Fibroblast of skin of back (primary cell): ENCODE results near the gene PPP1R12C. TPM values are rescaled to one million over a fixed set of nuclear protein-coding genes. Genes with fewer than 3 reads are reported as not detected.
A peak's percentile ranks its signal among the peaks of the same experiment; 100 is the strongest.
"Not testable (repeated sequence)": the region's sequence is repeated elsewhere in the genome, so short reads cannot be mapped to it uniquely, and the experiment has no call there.

ENCODE experiments used
- DNase-seq: peaks from one replicate; pipeline ENCODE4 v3.0.0-alpha.2; 2013
- polyA plus RNA-seq, 2 experiments: library from polyadenylated mRNA; unstranded; fragments of 120-200 nt; gene quantifications; one replicate each; pipeline ENCODE4 v1.2.1, GENCODE V29; 2013; ENCODE audit not compliant: insufficient read length in 2 of 2

PPP1R12C gene
- 105 TPM for polyA plus RNA-seq (2013, experiment 1 of 2; ENCODE audit: insufficient read length)
- 101 TPM for polyA plus RNA-seq (2013, experiment 2 of 2; ENCODE audit: insufficient read length)

DNA sequence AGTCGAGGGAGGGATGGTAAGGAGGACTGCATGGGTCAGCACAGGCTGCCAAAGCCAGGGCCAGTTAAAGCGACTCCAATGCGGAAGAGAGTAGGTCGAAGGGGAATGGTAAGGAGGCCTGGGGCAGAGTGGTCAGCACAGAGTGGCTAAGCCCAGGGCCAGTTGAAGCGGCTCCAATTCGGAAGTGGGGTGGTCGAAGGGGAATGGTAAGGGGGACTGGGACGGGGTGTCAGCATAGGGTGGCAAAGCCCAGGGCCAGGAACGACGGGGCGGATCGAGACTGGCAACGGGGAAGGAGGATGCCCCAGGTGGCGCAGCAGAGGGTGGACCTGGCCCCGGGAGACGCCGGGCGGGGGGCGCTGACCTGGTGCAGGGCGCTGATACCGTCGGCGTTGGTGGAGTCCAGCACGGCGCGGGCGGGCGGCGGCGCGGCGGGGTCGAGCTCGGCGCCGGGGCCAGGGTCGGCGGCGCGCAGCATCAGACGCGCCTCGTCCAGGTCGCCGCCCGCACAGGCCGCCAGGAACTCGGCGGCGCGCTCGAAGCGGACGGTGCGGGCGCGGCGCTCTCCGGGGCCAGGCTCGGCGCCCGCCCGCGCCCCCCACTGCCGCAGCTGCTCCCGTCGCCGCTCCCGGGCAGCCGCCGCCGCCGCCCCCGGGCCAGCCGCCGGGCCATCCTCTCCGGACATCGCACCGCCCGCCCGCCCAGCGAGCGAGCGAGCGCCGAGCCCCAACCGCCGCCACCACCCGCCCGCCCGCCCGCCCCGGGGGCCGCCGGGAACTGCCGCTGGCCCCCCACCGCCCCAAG is at the start of gene PPP1R12C:
PPP1R12C (minus strand) TSS at position 779 of the 804 bp plus-strand sequence; CDS start at position 685, 94 bp downstream.
- no peak for DNase-seq

DNA sequence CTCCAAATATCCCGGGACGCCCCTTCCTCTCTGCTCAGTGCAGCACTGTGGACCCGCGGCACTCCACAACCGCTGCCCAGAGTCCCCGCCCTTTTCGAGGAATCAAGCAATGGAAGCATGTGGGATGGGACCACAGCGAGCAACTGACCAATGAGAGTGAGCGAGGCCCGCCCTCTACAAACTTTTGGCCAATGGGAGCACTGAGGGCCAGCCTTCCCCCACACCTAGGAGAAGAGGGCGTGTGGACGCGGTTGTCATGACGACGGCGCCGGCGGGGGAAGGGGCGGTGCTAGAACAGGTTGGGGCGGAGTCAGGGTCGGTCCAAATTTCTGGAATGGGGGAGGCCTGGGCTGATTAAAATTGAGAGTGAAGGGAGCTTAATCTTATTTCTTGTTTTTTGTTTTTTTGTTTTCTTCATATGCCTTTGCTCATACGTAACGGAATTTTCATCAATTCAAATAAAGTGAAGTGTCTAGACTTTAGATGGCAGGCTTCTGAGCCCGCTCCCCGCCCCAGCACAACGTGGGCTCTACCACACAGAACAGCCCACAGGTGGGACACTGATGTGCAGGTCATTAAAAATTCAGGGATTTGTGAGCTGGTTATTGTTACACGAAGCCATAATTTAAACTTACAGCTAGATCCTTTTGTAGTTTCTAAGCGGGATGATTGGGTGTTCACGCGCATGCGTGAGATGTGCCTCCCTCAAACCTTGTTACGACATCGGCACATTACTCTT is 49.3 kb upstream of the PPP1R12C start, which contains the start of gene DNAAF3:
DNAAF3 (minus strand) TSS at position 84 of the 739 bp plus-strand sequence. CDS start 200 bp downstream, outside the sequence.
- peak; percentile 98 for DNase-seq

DNA sequence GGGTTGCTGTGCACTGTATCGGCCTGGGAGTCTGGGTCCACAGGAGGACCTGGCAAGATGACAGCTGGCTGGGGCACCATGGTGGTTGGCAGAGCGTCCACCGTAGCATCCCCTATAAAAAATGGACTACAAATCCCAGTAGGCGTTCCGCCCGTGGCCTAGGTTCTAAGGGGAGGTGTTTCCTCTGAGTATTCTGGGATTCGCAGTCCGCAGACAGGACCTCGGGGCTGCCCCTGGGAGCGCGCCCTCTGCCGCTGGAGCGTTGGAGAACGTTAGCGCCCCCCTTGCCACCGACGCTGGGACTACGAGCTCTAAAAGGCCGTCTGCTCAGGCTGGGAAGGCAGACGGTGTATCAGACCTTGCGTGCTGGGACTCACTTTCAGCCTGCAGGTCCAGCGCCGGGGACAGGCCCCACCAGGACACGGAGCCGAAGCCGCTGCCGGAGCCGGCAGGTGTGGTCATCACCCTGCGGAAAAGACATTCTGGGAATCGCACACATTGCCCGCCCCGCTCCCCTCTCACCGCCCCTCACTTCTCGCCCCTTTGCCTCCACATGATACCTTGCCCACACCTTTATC is 48.6 kb upstream of the PPP1R12C start:
- peak; percentile 83 for DNase-seq

- DNase-seq, result no peak
These were observed 44.3 kb upstream of the PPP1R12C start for GRCh38 chr19:55161571-55162322.

DNA sequence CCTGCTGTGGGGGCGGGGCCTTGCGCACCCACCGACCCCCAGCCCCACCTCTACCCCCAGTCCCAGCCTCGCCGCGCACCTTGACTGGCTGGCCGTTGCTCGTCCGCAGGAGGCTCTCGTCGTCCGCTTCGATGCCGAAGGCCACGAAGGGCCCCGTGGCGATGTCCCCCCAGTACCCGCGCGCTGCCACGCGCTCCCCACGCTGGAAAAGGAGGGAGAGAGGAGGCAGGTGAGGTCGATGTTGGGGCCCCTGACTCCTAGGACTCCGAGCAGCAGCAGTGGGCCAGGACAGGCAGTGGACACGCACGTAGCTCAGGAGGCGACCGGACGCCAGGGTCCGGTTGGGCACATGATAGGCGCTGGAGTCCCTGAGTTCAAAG is 43.5 kb upstream of the PPP1R12C start:
- DNase-seq, result no peak

- peak; percentile 80 for DNase-seq
These were observed 42.9 kb upstream of the PPP1R12C start for GRCh38 chr19:55160128-55160985.

GRCh38 chr19:55158848-55159749 is 41.7 kb upstream of the PPP1R12C start:
- peak; percentile 48 for DNase-seq

- DNase-seq, result no peak
These were observed 41.0 kb upstream of the PPP1R12C start for GRCh38 chr19:55158423-55158822.

DNA sequence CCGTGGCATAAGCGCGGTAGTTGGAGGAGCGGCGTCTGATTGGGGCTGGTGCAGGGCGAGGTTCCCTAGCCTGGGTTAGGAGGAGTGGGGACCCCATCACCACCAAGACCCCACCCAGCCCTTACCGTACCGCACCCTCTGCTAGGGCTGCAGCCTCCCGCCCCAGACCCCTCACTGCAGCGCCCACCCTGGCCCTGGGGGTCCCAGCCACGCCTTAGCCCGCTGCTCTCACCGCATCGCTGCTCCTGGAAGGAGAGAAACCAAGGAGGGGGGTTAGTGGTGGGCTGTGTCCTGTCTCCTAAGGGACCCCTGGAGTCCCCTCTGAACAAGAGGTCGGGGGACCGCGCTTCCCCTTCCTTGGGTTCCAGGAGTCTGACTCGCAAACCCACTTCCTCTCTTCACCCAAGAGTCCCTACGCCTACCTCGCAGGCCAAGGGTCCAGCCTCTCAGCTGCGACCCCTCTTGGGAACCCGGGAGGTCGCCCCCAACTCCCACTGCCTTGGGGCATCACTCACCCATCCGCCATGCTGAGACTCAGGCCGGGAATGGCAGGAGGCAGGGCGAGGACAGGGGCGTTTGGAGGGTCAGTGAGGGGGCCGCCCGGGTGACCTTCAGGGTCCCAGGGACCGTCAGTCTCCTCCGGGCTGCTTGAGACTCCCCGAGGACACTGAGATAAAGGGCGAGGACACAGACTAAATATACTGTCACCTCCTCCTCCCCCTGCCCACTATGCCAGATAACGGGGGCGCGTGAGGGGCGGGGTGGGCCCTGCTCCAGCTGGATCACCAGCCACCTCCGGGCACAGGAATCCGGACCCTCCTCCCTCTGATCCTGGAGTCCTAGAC is 39.8 kb upstream of the PPP1R12C start, which contains the start of gene TNNI3:
TNNI3 (minus strand) TSS at position 669 of the 845 bp plus-strand sequence; CDS start at position 526, 143 bp downstream.
- DNase-seq, result no peak

DNA sequence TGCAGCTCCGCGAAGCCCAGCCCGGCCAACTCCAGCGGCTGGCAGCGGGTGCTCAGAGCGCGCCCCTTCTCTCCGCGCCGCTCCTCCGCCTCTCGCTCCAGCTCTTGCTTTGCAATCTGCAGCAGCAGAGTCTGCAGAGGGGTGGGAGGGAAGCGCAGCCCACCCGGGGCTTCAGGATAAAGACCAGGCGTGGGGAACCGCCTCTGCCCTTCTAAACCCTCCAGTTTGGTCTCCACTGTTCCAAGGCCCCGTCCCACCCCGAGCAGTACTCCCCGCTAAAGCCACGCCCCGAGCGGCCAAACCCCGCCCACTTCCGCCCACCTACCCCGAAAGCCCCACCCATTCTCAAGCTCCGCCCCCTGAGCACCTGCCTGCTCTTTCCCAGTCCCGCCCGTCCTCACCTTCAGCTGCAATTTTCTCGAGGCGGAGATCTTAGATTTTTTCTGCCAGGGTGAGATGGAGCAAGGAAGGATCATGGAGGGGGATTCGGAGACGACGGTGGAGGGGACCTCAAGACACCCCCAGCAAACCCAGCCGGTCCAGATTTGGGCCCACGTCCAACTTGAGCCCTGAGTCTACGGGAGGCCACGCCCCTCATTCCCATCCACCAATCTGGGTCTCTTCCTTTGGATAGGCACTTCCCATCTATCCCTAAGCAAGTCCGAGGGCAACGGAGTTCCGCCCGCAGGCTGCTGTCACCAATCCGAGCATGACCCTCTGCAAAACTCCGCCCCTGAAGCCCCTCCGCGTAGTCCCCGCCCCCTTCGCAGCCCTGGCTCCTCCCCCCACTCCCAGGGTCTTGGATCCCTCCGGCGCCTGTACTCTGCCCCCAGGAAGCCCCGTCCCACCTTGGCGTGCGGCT is 39.0 kb upstream of the PPP1R12C start:
- DNase-seq, result peak; percentile 43

- DNase-seq, result not testable (repeated sequence)
These were observed 38.3 kb upstream of the PPP1R12C start for GRCh38 chr19:55155784-55156183.

DNA sequence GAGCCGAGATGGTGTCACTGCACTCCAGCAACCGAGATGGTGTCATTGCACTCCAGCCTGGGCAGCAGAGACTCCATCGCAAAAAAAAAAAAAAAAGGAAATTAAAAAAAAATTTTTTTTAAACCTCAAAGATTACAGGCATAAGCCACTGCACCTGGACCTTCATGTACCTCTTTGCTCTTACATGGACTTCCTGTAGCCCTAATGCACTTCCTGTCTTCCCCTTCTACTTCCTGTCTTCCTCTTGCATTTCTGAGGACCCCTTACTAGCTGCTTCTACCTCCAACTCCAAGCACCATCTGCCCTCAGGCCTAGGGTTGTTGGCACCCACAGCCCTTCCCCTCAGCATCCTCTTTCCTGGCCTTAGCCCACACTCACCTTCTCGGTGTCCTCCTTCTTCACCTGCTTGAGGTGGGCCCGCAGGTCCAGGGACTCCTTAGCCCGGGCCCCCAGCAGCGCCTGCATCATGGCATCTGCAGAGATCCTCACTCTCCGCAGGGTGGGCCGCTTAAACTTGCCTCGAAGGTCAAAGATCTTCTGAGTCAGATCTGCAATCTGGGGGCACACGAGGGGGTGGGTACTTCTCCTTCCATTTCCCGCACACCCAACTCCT is 36.3 kb upstream of the PPP1R12C start:
- no peak for DNase-seq

GRCh38 chr19:55152017-55152416 is 34.6 kb upstream of the PPP1R12C start:
- no peak for DNase-seq

DNA sequence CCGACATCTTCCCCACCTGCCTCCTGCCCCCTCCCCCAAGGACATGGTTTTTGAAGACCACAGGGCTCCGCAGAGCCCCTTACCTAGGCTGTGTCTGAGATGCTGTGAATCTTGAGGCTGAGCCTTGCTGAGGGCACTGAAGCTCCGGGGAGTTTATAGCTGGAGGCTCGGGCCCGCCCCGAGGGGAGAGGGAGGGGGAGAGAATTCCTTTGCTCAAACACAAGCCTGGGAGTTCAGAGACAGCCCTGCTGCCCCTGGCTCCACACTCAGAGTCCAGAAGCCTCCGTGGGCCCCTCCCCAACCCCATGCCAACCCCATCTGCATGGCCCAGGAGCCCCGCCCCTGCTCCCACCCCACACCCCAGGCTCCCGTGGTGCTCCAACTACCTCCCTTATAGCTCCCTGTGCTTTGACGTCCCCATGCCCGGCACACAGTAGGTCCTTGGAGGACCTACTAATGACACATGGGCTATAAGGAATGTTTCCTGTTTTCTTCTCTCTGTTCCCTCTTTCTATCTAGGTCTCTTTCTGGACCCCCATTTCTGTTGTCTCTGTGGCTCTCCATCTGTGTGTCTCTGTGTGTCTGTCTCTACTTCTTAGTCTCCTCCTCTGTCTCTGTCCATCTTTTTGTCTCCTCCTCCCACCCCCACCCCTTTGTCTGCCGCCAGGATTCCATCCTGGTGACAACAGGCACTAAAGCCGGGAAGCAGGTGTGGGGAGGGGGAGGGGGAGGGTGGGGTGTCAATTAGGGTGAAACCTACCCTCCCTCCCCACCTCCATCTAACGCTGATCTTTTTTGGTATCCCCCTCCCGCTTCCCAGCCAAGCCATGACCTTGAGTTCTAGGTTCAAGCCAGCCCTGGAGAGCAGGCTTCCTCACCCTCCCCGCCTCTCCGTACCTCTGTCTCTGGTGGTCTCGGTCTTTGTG is 31.9 kb upstream of the PPP1R12C start, which contains the start of gene TNNT1:
TNNT1 (minus strand) TSS at position 129 of the 926 bp plus-strand sequence. CDS start 2,049 bp downstream, outside the sequence.
- DNase-seq, result peak; percentile 26

- no peak for DNase-seq
These were observed 30.3 kb upstream of the PPP1R12C start for GRCh38 chr19:55147545-55148251.
